Vagina (tissue), 2 donors: ENCODE results near the gene STK11IP.

Source experiments
- CTCF ChIP-seq, 3 experiments: fragments of 450-650 bp in 2 of 3; fragments of 200-600 bp in 1 of 3; sonication (generic) in 1 of 3; IDR thresholded peaks; one replicate each; pipeline ENCODE4 v1.5.1; 2017 to 2019; ENCODE audit warnings: antibody characterized with exemption in 3 of 3, mild to moderate bottlenecking in 2 of 3, moderate library complexity in 2 of 3
- POLR2A ChIP-seq, 2 donors: fragments of 450-650 bp; IDR thresholded peaks; one replicate each; pipeline ENCODE4 v1.6.1; 2017; ENCODE audit warnings: antibody characterized with exemption in 2 of 2, mild to moderate bottlenecking in 2 of 2, moderate library complexity in 2 of 2

DNA sequence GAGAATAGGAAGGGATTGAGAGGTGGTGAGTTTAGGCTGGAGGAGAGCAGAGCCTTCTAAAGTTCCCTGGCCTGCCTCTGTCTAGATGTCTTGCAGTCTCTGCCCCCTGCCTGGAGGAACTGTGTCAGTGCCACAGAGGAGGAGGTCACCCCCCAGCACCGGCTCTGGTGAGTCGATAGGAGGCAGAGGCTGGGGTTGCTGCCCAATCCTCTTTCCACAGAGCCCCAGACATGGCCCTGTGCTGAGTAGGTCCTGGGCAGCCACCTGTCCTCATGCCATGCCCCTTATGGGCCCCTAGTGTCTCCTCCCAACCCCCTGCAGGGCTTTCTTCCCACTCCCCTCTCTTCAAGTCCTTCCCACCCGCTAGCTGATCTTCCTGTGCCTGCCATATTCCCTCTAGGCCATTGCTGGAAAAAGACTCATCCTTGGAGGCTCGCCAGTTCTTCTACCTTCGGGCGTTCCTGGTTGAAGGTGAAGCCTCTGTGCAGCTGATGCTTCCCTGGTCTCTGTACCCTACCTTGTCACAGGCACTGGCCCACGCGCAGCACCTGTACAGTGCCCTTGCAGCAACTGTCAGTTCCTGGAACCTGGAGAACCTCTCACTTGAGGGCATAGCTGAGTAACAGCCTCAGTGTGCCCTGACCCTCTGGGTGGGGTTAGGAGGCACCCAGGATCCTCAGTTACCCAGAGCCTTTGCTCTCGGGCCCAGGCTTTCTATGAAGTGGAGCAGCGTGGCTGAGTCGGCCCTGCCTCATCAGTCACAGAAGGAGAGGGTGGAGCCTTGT lies 16.6 kb downstream of the STK11IP start:
- no peak for TF ChIP-seq CTCF (IDR thresholded peaks at IDR 0.05)
- no peak for TF ChIP-seq POLR2A (IDR thresholded peaks at IDR 0.05)
